ENCODE results near the gene ADGRB3. TPM values are rescaled to one million over a fixed set of nuclear protein-coding genes. Genes with fewer than 3 reads are reported as not detected.

The ADGRB3 gene
- total RNA-seq, 4 donors from 2014 or later = 5.3 to 15.6 (median 7.6) TPM

DNA sequence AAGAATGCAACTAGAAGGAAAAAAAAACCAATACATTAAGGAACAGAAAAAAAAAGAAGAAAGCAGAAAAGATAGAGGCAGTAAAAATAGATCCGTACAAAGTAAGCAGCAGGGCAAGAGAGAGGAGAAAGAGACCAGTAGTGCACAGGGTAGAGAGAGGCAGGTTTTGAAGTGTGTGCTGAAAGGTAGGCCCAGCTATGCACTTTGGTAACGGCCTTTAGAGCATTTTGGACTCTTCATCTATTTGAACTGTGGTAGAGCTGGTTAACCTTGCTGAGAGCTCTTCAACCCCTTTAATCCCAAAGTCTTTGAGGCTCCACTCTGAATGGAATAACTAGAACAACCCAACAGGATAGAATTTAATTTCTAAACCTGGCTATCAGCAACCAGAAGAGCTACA lies 45.2 kb downstream of the ADGRB3 start:
- Histone ChIP-seq H3K4me1 (no peaks in the 10 kb centered on the region), H3K9me3 (no peaks in the 10 kb centered on the region), H3K4me3 (no peak overlapping the region), H3K27me3 (no peaks in the 10 kb centered on the region), H3K36me3 (no peaks in the 10 kb centered on the region), H3K27ac (no peak overlapping the region)
- intact Hi-C loops (cut with DNase I; ENCODE audit: low total_unique reads) = no loop called here
- no peak for TF ChIP-seq POLR2A (IDR thresholded peaks at IDR 0.05)
- TF ChIP-seq, protein P1, sequence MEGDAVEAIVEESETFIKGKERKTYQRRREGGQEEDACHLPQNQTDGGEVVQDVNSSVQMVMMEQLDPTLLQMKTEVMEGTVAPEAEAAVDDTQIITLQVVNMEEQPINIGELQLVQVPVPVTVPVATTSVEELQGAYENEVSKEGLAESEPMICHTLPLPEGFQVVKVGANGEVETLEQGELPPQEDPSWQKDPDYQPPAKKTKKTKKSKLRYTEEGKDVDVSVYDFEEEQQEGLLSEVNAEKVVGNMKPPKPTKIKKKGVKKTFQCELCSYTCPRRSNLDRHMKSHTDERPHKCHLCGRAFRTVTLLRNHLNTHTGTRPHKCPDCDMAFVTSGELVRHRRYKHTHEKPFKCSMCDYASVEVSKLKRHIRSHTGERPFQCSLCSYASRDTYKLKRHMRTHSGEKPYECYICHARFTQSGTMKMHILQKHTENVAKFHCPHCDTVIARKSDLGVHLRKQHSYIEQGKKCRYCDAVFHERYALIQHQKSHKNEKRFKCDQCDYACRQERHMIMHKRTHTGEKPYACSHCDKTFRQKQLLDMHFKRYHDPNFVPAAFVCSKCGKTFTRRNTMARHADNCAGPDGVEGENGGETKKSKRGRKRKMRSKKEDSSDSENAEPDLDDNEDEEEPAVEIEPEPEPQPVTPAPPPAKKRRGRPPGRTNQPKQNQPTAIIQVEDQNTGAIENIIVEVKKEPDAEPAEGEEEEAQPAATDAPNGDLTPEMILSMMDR (IDR thresholded peaks at IDR 0.05) = no peak
- DNase-seq = no peak

DNA sequence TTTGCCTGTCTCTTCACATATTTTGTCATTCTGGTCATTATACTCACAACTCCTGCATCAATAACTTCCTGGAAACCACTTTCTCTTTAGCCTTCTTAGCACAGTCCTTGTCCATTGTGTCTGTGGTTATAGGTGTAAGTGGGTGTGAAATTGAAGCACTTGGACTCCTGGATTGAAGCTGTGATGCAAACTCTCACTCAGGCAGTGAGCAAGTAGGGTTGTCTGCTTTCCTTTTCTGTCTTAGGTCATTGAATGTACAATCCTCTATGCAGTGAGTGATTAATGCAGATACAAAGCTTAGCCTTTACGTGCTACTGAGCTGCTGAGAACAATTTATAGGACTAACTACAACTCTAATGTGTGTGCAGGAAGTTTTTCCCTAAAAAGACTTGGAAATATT lies 54.8 kb downstream of the ADGRB3 start:
- H3K4me1 ChIP-seq = no peaks in the 10 kb centered on the region
- H3K9me3 ChIP-seq = no peaks in the 10 kb centered on the region
- intact Hi-C loops (cut with DNase I; ENCODE audit: low total_unique reads) = no loop called here
- no peaks in the 10 kb centered on the region for H3K36me3 ChIP-seq
- H3K27me3 ChIP-seq = no peaks in the 10 kb centered on the region
- DNase-seq = no peak
- H3K4me3 ChIP-seq = no peak overlapping the region
- no peak overlapping the region for H3K27ac ChIP-seq
- TF ChIP-seq, protein P1 (IDR thresholded peaks at IDR 0.05) = no peak
- TF ChIP-seq POLR2A (IDR thresholded peaks at IDR 0.05) = no peak

DNA sequence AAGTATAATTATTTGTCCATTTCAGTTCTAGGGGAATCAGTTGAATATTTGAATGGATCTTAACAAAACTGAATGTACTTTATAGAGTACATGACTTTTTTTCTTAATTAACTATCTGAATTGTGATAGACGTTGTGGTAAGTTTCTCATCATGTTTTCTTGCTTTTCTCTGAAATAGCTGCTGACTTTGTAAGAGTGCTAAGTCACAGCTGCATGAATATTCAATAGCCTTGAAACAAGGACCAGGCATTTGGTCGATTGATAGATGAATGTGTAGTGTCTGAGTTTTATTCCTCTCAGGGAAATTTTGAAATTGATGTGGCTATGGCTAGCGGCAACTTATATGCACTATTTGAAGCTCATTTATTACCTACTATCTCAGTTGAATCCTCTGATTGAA lies 56.0 kb downstream of the ADGRB3 start:
- H3K36me3 ChIP-seq = no peaks in the 10 kb centered on the region
- TF ChIP-seq POLR2A (IDR thresholded peaks at IDR 0.05) = no peak
- TF ChIP-seq, protein P1 (IDR thresholded peaks at IDR 0.05) = no peak
- no peaks in the 10 kb centered on the region for H3K9me3 ChIP-seq
- H3K4me1 ChIP-seq = no peaks in the 10 kb centered on the region
- no peak overlapping the region for H3K4me3 ChIP-seq
- H3K27me3 ChIP-seq = no peaks in the 10 kb centered on the region
- no peak for DNase-seq
- H3K27ac ChIP-seq = no peak overlapping the region
- intact Hi-C loops (cut with DNase I; ENCODE audit: low total_unique reads) = no loop called here

DNA sequence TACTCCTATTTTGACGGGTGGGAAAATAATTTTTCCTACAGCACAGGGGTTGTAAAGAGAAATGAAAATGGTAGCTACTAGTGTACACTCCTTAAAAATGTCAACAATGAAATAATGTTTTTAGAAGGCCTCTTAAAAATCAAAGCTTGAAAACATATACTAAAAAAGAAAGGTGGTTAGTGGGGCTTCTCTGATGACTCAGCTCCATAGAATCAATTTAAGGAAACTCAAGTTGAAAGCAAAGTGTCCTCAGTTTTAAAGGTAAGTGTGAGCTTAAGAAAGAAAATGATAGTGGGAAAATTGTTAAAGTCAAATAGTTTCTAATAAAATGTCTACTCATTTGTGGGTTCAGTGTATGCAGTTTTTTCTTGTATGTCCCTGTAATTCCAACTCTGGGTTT lies 58.2 kb downstream of the ADGRB3 start:
- H3K4me3 ChIP-seq = no peak overlapping the region
- no peaks in the 10 kb centered on the region for H3K9me3 ChIP-seq
- TF ChIP-seq, protein P1 (IDR thresholded peaks at IDR 0.05) = no peak
- TF ChIP-seq POLR2A (IDR thresholded peaks at IDR 0.05) = no peak
- no peaks in the 10 kb centered on the region for H3K4me1 ChIP-seq
- H3K27ac ChIP-seq = no peak overlapping the region
- H3K27me3 ChIP-seq = no peaks in the 10 kb centered on the region
- intact Hi-C loops (cut with DNase I; ENCODE audit: low total_unique reads) = no loop called here
- DNase-seq = no peak
- no peaks in the 10 kb centered on the region for H3K36me3 ChIP-seq

DNA sequence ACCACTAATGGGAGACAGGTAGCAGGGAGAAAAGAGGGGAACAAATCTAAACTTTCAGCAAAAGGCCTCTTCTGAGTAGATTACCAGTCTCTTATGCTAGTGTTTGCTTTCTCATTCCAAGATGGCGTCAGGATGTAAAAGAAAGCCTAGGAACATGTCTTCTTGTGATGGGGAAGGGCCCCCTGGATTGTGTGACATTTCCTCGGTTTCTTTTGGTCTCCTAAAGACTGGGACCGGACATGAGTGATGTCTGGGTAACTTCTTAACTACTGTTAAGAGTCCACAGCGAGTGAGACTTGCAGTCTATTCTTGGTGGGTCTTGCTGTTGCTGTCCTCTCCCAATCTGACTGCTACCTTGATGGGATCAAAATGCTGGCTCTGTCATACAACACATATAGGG lies 60.3 kb downstream of the ADGRB3 start:
- Histone ChIP-seq H3K27ac (no peak overlapping the region), H3K4me1 (no peaks in the 10 kb centered on the region), H3K4me3 (no peak overlapping the region), H3K27me3 (no peaks in the 10 kb centered on the region), H3K36me3 (no peaks in the 10 kb centered on the region), H3K9me3 (no peaks in the 10 kb centered on the region)
- TF ChIP-seq, protein P1 (IDR thresholded peaks at IDR 0.05) = no peak
- no peak for DNase-seq
- intact Hi-C loops (cut with DNase I; ENCODE audit: low total_unique reads) = no loop called here
